ENCODE data around the gene ZNF490.
"Not testable (repeated sequence)": the region's sequence is repeated elsewhere in the genome, so short reads cannot be mapped to it uniquely, and the experiment has no call there.

The ZNF490 gene

DNA sequence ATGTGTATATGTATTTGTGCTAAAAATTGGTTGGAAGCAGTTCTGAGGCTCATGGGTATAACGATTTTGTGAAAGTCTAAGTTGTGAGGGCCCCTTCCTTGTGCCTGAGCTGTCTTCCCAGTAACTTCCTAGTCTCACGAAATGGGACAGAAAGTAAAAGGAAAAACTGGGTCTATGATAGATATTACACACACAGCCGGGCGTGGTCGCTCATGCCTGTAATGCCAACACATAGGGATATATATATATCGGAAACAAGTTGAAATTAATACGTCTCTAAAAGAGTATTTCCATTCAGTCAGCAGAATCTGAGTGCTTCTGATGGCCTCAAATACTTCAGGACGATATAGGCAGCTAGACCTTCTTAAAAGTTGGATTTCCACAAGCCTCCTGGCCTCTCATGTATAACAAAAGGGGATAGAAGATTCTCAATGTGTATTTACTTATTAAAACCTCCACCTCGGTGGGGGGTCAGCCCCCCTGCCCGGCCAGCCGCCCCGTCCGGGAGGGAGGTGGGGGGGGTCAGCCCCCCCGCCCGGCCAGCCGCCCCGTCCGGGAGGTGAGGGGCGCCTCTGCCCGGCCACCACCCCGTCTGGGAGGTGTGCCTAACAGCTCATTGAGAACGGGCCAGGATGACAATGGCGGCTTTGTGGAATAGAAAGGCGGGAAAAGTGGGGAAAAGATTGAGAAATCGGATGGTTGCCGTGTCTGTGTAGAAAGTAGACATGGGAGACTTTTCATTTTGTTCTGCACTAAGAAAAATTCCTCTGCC lies 10.8 kb upstream of the ZNF490 start:
- DNase-seq, result not testable (repeated sequence)

DNA sequence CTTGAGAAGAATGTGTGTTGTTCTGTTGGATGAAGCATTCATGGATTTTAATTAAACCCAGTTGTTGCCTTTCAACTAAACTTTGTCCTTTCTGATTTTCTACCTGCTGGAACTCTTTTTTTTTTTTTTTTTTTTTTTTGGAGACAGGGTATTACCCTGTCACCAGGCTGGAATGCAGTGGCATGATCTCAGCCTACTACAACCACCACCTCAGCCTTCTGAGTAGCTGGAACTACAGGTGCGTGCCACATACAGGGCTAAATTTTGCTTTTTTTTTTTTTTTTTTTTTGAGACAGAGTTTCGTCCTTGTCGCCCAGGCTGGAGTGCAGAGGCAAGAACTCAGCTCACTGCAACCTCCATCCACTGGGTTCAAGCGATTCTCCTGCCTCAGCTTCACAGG lies 7.0 kb upstream of the ZNF490 start:
- DNase-seq, result no peak

DNA sequence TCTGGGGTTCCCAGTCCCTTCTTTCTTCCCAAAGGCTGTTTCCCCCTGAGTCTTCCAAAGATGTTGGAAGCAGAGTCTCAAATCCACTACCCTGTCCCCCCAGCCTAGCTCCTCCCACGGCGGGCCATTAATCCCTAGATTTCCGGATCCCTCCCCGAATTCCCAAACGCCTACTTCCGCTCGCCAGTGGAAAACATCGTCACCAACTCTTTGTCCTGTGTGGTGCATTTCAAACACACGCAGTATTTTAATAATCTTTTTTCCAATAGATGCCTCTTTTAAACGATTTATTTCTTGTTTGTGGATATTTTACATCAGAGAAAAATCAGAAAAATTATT lies 717 bp upstream of the ZNF490 start:
- no peak for DNase-seq

DNA sequence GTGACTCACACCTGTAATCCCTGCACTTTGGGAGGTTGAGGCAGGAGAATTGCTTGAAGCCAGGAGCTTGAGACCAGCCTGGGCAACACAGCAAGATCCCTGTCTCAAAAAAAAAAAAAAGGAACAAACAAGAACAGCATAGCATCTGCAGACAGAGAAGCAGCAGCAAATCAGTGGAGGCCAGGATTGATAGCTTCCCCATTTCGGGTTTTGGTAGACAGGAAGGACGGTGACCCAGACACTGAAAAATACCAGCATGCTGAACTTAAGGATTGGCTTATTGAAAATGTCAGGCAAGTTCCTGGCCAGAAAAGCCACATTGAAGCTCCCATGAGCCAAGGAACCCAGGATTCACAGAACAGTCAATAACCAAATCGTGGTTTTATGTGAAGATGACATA lies 3.0 kb downstream of the ZNF490 start:
- DNase-seq, result no peak

DNA sequence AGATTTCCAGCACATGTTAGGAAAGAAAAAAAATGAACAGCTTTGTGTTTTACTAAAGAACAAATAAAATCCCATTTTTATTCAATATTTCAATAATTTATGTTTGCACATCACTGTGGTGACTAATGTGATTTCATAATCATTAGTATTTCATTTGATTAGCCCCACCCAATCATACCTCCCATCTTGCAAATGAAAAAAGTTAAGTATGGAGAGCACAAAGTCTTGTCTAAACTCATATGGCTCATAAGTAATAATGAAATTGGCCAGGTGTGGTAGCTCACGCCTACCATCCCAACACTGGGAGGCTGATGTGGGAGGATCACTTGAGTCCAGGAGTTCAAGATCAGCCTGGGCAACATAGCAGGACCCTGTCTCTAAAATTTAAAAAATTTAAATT lies 3.8 kb downstream of the ZNF490 start:
- no peak for DNase-seq

DNA sequence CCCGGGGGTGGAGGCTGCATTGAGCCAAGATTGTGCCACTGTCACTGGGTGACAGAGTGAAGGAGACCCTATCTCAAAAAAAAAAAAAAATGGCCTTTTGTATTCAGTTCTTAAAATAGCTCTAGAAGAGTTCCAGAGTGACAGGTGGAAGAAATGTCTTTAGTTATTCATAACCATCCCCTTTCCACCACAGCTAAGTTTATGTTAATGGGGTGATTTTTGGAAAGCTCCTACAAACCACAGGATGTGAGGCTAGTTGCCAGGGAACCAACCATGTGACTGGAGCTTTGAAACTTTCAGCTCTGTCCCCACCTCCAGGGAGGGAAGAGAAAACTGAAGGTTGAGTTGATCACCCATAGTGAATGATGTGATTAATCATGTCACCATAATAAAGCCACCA lies 6.9 kb downstream of the ZNF490 start:
- DNase-seq, result peak; percentile 64

DNA sequence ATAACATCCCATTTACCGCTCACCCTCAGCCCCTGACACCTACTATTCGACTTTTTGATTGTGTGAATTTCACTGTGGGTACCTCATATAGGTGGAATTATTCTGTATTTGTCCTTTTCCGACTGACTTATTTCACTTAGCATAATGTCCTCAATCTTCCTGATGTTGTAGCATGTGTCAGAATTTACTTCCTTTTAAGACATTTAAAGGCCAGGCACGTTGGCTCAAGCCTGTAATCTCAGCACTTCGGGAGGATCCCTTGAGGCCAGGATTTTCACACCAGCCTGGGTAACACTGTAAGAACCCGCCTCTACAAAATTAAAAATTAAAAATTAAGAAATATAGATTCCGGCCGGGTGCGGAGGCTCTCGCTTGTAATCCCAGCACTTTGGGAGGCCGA lies 13.0 kb downstream of the ZNF490 start:
- no peak for DNase-seq

DNA sequence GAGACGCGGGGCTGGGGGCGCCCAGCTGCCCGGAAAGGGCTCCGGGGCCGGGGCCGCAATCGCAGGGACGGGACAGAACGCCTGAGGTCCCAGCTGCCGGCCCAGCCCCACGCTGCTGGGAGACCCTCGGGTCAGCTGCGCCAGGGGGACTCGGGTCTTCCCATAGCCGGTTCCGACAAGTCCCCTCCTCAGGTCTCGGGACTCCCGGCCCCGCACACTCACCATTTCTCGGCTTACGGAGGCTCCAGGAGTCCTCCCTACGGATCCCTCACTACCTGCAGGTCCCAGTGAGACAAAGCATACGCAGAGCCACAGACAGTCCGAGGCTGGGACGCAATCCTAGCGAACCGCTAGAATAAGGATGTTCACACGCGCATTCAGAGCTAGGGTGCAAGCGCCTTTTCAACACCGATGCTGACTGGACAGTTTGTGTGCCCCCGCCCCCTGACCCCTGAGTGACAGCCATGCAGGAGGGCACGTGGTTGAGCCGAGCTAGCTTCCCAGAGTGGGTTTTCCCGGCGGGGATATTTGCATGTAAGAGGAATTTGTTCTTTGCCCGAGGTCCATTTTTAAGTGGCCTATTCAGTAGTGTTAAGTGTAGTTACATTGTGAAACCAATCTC lies 13.6 kb downstream of the ZNF490 start:
- DNase-seq, result no peak

DNA sequence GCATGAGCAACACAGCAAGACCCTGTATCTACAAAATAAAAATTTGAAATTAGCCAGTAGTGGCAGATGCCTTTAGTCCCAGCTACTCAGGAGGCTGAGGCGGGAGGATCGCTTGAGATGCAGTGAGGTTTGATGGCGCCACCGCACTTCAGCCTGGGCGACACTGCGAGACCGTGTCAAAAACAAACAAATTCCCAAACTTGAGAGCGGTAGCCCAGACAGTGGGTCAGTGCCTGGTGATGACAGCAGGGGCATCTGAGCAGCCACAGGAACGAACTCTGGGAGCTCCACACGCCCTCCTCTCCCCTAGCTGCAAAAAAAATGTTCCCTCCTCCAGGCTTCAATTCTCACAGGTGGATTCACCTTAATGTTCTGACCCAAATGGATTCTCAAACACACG lies 14.1 kb downstream of the ZNF490 start:
- DNase-seq, result no peak

DNA sequence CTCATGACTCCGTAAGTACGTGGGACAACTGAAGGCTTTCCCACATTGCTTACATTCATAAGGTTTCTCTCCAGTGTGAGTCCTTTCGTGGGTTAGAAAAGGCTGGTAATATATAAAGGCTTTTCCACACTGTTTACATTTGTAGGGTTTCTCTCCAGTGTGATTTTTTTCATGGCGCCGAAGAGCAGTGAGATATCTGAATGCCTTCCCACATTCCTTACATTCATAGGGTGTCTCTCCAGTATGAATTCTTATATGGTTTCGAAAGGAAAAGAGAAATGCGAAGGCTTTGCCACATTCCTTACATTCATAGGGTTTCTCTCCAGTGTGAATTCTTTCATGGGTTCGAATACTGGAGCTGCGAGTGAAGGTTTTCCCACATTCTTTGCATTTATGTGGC lies 29.5 kb downstream of the ZNF490 start:
- no peak for DNase-seq

DNA sequence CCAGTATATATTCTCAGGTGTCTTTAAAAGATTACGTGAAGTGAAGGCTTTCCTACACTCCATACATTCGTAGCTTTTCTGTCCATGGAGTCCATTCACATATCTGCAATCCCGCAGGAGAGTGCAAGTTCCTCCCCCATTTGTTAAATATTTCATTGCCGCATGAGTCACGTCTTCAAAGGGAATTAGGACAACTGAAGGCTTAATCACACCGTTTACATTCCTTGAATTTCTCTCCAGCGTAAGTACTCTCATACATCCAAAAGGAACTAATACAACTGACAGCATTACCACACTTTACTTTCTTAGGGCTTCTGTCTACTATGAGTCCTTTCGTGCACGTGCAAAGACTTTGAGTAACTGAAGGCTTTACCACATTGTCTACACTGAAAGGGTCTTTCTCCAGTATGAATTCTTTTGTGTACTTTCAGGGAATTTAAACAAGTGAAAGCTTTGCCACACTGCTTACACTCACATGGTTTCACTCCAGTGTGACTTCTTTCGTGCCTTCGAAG lies 30.4 kb downstream of the ZNF490 start:
- no peak for DNase-seq

DNA sequence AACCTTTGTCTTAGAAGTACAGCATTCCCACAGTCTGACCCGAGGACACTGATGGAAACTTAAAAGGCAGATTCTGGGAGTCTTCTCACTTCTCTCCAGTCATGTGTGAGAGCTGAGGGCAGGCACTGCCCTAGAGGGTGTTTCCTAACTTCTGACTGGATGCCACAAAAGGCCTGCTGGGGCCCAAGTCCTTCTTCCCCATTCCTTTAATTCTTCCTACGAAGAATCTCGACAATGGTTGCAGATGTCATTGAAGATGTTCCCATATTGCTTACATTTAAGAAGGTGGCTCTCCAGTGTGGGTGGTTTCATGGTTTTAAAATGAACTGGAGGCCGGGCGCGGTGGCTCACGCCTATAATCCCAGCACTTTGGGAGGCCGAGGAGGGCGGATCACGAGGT lies 32.0 kb downstream of the ZNF490 start:
- DNase-seq, result no peak

DNA sequence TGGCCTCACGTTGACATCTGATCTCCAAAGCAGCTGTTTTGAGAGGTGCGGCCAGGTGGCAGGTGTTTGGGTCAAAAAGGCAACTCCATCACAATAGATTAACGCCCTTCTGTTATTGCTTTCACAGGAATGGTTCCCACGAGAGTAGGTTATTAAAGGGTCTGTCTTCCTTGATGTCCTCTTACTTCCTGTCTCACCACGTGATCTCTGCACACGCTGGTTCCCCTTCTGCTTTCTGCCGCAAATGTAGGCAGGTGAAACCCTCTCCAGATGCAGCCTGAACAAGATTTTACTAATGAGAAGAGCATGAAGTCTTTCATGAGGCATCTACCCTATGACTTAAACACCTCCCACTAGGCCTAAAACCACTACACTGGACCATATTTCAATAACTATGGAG lies 36.6 kb downstream of the ZNF490 start:
- DNase-seq, result no peak

DNA sequence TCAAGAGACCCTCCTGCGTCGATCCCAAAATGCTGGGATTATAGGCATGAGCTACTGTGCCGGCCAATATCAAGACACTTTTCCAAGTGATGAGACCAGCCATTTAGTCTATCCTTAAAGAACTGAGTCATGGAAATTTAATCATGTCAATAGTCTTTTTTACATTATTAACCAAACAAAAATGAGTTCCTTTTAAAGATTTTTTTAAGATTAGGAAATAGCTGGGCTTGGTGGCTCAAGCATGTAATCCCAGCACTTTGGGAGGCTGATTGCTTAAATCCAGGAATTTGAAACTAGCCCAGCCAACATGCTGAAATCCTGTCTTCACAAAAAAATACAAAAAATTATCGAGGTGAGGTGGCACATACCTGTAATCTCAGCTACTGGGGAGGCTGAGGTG lies 42.7 kb downstream of the ZNF490 start:
- DNase-seq, result no peak

DNA sequence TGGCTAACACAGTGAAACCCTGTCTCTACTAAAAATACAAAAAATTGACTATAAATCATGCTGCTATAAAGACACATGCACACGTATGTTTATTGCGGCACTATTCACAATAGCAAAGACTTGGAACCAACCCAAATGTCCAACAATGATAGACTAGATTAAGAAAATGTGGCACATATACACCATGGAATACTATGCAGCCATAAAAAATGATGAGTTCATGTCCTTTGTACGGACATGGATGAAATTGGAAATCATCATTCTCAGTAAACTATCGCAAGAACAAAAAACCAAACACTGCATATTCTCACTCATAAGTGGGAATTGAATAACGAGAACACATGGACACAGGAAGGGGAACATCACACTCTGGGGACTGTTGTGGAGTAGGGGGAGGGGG lies 44.2 kb downstream of the ZNF490 start:
- DNase-seq, result not testable (repeated sequence)

DNA sequence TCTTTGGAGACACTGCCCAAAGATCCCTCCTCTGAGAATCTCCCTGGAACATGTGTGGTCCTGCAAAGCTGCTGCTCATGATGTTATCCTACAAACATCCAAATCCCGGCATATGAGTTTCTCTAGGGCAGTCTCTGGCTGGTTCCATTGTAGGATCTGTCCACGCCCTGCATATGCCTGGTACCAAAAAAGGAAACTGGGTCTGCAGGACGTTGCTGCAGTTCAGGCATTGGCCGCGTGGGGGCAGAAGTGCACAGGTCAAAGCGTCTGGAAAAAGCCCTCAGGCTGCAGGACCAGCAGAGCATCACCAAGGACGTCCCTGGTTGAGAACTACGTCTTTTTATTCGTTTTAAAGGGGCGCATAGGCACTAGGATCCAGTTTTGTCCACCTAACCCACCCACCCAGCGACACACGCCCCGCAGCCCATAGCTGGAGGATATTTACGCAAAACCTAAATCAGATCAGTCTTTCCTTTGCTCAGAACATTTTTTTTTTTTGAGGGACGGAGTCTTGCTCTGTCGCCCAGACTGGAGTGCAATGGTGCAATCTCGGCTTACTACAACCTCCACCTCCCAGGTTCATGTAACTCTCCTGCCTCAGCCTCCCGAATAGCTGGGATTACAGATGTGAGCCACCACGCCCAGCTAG lies 46.5 kb downstream of the ZNF490 start:
- DNase-seq, result peak; percentile 90

DNA sequence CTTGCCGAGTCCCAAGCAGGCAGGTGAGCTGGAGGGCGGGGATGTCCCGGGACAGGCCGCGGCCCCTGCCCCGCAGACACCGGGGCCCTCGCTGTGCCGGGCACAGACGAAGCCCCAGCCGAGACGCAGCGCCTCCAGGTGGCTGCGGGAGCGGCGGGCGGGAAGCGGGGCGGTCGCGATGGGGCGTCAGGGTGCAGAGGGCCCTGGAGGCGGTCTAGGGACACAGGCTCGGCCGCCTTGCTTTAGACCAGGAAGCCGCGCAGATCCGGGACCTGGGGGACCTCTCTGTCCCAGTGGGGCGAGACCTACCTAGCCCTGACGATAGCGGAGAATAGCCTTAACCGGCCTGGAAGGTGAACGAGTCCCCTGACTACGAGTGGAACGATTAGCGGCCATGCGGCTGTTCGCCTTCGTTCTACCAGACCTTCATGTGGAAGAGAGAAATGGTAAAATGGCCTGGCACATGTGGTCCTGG lies 55.1 kb downstream of the ZNF490 start:
- DNase-seq, result no peak

DNA sequence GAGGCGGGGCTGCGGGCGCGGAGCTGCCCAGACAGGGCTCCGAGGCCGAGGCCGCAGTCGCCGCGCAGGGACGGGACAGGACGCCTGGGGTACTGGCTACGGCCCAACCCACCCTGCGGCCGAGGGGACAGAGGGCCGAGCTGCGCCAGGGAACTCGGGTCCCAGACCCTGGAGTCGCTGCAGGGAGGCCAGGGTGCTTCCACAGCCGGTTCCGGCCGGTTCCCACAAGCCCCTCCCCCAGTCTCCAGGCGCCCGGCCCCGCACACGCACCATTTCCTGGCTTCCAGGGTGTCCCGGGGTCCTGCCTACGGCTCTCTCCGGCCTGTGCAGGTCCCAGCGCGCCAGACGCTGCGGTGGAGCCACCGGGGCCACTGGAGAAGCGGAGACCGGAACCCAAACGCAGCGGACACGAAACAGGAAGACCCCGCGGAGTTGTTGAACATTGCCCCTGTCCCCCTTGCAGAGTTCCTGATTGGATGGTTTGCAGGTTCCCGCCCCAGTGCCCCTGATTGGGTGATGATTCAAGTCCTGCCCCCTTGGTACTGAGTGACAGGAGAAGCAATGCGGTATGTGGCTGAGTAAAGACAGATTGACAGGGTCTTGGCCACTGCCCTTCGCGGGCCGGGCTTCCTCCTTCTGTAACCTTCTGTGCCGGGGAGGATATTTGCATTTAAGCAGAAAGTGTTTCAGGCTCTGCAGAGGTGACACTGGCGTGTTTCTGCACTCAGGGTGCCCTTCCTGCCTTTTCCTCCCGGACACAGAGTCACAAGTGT lies 59.4 kb downstream of the ZNF490 start, which contains the start of gene ZNF564:
ZNF564 (minus strand) TSS at position 423 of the 773 bp plus-strand sequence; CDS start at position 273, 150 bp downstream.
- DNase-seq, result peak; percentile 96

DNA sequence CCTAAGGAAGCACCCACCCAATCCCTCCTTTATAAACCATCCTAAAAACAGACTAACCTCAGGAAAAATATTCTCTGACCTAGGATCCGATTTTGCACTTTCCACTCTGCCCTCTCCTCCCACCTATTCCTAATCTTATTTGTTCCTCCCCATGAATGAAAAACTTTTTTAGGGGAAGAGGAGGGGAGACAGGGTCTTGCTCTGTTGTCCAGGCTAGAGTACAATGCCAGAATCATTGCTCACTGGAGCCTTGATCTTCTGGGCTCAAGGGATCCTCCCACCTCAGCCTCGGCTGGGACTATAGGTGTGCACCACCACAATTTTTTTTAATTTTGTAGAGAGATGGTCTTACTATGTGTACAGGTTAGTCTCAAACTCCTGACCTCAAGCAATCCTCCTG lies 63.7 kb downstream of the ZNF490 start:
- DNase-seq, result no peak

DNA sequence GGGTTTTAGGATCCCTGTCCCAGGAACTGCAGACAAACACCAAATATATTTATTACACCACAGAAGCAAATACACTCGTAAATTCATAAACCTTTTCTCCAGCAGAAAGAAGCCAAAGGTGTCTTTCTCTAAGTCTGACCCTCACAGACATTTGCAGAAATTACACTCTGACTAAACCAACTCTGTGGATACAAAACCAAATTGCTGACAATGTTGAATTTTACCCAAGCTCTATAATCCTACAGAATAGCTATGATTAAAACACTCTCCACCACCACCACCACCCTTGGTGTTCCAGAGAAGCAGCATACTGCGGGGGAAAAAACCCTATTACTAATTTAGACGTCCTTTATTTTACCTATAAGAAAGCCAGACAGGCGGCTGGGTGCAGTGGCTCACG lies 64.5 kb downstream of the ZNF490 start:
- DNase-seq, result no peak

DNA sequence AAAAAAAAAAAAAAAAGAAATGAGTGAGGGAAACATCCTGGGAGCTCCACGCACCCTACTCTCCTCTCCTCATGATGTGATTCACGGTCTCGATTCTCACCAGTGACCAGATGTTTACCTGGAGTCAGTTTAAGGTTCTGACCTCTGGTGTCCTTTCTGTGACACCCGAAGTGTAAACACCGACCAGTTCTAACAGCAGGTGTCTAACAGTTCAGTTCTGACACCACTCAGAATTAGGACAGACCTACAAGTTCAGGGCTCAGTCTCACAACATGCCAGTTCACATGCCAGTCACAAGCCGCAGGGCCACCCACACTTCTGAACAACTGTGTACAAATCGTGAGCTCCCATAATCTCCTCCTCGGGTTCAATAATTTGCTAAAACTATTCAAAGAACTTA lies 65.3 kb downstream of the ZNF490 start:
- no peak for DNase-seq

DNA sequence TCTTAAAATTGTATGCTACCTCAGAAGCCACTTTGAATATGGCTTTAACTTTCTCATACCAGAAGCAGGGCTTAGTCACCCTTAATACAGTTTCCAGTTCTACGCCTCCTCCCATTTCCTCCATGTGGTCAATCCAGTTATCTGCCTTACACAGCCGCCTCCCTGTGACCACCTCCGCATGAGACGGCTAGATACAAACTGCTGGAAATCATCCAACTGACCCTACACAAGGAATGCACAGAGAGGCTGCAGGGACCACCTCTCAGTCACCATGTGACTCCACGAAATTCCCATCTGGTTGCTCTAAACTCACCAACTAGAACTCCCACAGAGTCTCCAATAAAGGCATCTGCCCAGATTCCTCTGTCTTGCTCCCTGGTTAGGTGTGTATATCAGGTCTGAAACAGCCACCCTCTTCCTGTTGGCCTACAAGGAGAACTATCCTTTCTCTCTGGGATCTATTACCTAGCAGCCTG lies 66.2 kb downstream of the ZNF490 start:
- DNase-seq, result no peak

DNA sequence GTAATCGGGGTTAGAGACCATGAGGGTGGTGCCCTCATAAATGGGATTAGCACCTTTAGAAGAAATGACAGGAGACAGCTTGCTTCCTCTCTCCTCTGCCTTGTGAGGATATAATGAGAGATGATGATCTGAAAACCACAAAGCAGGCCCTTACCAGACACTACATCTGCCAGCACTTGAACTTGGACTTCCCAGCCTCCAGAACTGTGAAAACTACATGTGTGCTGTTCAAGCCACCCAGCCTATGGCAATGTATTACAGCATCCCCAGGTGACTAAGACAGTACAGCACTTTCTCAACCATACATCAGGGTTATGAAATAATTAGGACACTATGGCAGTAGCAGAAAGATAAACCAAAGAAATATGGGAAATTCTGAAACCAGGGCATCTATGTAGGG lies 66.8 kb downstream of the ZNF490 start:
- DNase-seq, result no peak

Data from CD4-positive, alpha-beta T cell treated with Interleukin-10 for 1 hour (primary cell).